ENCODE data around the gene MVB12B.

MVB12B gene

GRCh38 chr9:126519660-126520420, 193.2 kb downstream of the MVB12B start:
- Histone ChIP-seq H3K9me3 (ENCODE audit: severe bottlenecking) (no peaks in the 10 kb centered on the region), H3K36me3 (no peaks in the 10 kb centered on the region), H3K4me3 (ENCODE audit: low read depth, low read length) (no peak overlapping the region), H3K27me3 (ENCODE audit: insufficient read depth, low read depth, severe bottlenecking) (no peaks in the 10 kb centered on the region), H3K27ac (no peak overlapping the region)
- no peak for TF ChIP-seq CTCF (IDR thresholded peaks at IDR 0.05; ENCODE audit: low read depth, low read length)
- no peak for DNase-seq

- H3K27me3 ChIP-seq (ENCODE audit: insufficient read depth, low read depth, severe bottlenecking) = no peaks in the 10 kb centered on the region
- H3K27ac ChIP-seq = no peak overlapping the region
- no peak overlapping the region for H3K4me3 ChIP-seq (ENCODE audit: low read depth, low read length)
- no peaks in the 10 kb centered on the region for H3K9me3 ChIP-seq (ENCODE audit: severe bottlenecking)
- DNase-seq = no peak
- no peaks in the 10 kb centered on the region for H3K36me3 ChIP-seq
- no peak for TF ChIP-seq CTCF (IDR thresholded peaks at IDR 0.05; ENCODE audit: low read depth, low read length)
These were observed 193.8 kb downstream of the MVB12B start for GRCh38 chr9:126520453-126520852.

- H3K27ac ChIP-seq = peak overlapping the region; percentile 44
- no peaks in the 10 kb centered on the region for H3K36me3 ChIP-seq
- H3K9me3 ChIP-seq (ENCODE audit: severe bottlenecking) = no peaks in the 10 kb centered on the region
- no peak overlapping the region for H3K4me3 ChIP-seq (ENCODE audit: low read depth, low read length)
- no peak for TF ChIP-seq CTCF (IDR thresholded peaks at IDR 0.05; ENCODE audit: low read depth, low read length)
- H3K27me3 ChIP-seq (ENCODE audit: insufficient read depth, low read depth, severe bottlenecking) = no peaks in the 10 kb centered on the region
- peak; percentile 83 for DNase-seq
These were observed 194.5 kb downstream of the MVB12B start for GRCh38 chr9:126521089-126521488.

GRCh38 chr9:126521551-126521950, 194.9 kb downstream of the MVB12B start:
- H3K27me3 ChIP-seq (ENCODE audit: insufficient read depth, low read depth, severe bottlenecking) = no peaks in the 10 kb centered on the region
- TF ChIP-seq CTCF (IDR thresholded peaks at IDR 0.05; ENCODE audit: low read depth, low read length) = no peak
- no peaks in the 10 kb centered on the region for H3K9me3 ChIP-seq (ENCODE audit: severe bottlenecking)
- no peak overlapping the region for H3K4me3 ChIP-seq (ENCODE audit: low read depth, low read length)
- no peaks in the 10 kb centered on the region for H3K36me3 ChIP-seq
- H3K27ac ChIP-seq = peak overlapping the region; percentile 38
- DNase-seq = no peak

- no peaks in the 10 kb centered on the region for H3K36me3 ChIP-seq
- no peak overlapping the region; the same call in 1 of the 2 replicates for H3K27ac ChIP-seq
- TF ChIP-seq CTCF (IDR thresholded peaks at IDR 0.05; ENCODE audit: low read depth, low read length) = no peak
- no peak overlapping the region for H3K4me3 ChIP-seq (ENCODE audit: low read depth, low read length)
- no peaks in the 10 kb centered on the region for H3K27me3 ChIP-seq (ENCODE audit: insufficient read depth, low read depth, severe bottlenecking)
- H3K9me3 ChIP-seq (ENCODE audit: severe bottlenecking) = no peaks in the 10 kb centered on the region
- DNase-seq = no peak
These were observed 195.5 kb downstream of the MVB12B start for GRCh38 chr9:126521976-126522590.
